Hippocampal formation (tissue), 2 donors: ENCODE data around the gene SPTBN5.
A peak's percentile ranks its signal among the peaks of the same experiment; 100 is the strongest.

Experiments used
- DNase-seq, 2 donors: peaks; one replicate each; lab custom pipeline; 2025; lab: John Stamatoyannopoulos, UW

SPTBN5 gene

DNA sequence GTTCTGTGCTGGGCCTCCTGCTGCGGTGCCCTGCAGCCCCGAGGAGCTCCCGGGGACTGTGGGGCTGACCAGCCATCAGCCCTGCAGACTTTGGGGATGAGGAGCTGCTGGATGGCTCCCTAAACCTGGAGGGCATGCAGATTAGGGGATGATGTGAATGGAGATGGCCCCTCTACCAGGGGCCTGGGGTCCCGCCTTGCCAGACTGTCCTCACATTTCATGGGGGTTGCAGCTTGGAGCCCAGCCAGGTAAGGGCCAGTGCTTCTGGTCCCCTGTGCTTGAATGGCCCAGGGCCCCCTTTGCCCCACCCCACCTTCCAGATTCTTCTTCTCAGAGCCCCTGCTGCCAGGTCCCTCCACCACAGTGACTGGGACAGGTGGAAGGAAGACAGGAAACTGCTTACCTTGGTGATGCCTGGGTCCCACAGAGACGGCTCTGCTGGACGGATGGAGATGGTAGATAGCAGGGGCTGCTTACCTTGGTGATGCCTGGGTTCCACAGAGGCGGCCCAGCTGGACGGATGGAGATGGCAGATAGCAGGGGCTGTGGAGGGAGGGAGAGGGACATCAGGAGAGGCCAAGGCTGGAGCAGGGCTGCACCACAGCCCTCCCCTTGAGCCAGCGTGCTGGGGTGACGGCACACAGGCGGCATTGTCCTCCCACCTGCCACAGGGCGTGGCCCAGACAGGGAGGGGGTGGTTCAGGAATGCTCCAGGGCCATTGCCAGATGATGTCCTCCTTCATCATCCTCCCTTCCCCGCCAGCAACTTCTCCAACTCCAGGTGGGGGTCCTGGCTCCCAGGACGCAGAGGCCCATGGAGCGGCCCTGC lies at the start of gene SPTBN5:
TSS of gene SPTBN5 (minus strand) at position 632 of the 829 bp plus-strand sequence. CDS start at position 76, 556 bp downstream.
- no peak for DNase-seq

- no peak for DNase-seq
These were observed 49.0 kb upstream of the SPTBN5 start for GRCh38 chr15:41942886-41943285.

DNA sequence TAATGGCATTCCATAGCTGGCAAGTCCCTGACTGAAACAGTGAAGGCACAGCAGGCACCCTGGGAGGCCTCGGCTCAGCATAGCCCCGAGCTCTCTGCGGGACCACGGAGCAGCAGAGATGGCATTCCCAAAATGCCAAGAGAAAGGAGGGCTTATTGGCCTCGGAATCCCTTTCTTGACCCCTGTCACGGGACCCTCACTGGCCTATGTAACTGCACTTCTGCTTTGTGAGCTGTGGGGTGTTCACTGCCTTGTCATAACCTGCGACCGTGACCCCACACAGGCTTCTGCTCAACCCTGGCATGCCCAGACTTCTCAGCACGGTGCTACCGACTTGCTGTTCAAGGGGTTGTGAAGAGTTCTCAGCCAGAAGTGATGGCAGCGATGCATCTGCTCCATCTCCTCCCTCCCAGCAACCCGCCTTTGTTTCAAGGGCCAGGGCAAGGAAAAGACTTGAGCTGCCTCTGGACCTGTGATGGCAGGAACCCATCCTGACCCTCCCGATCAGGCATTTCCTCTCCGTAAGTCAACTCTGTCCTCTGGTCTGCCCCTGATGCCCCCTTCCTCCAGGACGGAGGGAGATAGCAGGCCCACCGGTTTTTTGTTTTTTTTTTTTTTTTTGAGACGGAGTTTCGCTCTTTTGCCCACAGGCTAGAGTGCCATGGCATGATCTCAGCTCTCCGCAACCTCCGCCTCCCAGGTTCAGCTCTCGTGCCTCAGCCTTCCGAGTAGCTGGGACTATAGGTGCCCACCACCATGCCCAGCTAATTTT lies 48.0 kb upstream of the SPTBN5 start:
- DNase-seq: no peak

- DNase-seq: no peak
These were observed 46.6 kb upstream of the SPTBN5 start for GRCh38 chr15:41940441-41940857.

- DNase-seq: no peak
These were observed 46.1 kb upstream of the SPTBN5 start for GRCh38 chr15:41939986-41940385.

GRCh38 chr15:41937568-41937923 lies 43.7 kb upstream of the SPTBN5 start:
- no peak for DNase-seq

DNA sequence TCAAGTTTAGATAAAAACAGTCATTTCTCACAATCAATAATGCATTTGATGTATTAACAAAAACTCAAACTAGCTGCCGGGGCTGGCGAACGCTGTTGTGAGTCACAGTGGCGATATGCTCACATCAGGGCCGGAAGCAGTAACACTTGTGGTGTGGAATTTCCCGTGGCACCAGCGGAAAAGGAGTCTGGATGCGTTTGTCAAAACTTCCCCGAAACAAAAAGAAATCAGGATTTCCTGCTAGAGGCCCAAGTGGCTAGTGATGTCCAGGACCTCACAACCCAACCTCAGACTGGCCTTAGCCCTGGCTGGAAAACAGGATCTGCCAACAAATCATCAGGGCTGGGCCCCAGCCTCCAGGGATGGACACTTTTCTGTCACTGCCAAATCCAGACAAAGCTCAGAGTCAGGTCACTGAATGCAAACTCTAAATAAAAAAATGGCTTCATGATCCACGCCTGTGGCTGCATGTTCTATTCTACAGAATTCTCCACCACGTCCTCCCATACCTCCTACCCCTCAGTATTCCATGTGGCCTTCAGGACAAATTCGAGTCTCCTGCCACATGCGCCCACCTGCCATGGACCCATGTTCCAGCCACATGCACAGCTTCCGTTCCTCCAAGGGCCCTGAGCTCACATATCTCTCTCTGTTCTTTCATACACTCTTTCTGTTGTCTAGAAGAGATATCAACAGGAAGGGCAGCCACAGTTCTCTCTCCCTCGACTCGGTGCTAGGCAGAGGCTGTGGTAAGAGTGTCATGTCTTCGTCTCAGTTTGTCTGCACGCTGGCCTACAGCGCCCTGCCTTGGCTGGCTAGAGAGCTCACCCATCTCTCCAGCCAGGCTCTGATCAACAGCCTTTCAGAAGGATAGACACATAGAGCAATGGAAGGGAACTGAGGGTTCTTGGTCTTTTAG lies 43.1 kb upstream of the SPTBN5 start:
- peak in 1 of 2 donors; percentile 35 for DNase-seq

GRCh38 chr15:41936155-41936554 lies 42.3 kb upstream of the SPTBN5 start:
- DNase-seq: no peak

DNA sequence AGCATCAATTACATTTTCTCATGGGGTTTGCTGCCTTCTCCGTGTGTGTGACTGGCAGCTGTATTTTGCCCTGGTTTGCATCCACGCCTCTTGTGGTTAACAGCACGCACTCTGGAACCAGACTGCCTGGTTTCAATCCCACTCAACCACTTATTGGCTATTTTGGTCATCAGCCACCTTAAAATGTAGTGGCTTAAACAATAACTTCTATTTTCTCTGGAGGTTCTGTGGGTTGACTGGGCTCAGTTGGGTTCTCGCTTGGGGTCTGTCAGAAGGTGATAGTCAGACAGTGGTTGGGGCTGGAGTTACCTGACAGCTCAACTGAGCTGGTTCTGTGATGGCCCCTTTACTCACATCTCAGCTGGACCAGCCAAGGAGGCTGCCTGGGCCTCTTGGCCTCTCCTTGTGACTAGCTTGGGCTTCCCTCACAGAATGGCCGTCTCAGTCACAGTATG lies 41.7 kb upstream of the SPTBN5 start:
- DNase-seq: no peak

DNA sequence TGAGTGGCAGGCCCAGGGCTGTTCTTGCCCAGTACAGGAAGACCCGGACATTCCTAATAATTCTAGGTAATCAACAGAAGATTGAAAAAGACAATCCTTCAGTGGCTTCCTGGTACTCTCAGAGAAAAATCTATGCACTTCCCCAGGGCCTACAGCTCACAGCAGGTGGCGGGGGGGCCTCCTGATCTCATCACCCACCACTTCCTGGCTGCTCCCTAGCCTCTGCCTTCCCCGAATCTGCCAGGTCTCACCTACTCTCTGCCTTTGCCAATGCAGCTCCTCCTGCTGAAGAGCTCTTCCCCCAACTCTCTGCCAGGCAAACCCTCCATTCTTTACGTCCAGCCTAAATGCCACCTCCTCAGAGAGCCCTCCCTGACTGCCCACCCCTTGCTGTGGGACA lies 41.0 kb upstream of the SPTBN5 start:
- DNase-seq: no peak

- no peak for DNase-seq
These were observed 39.9 kb upstream of the SPTBN5 start for GRCh38 chr15:41933771-41934170.

DNA sequence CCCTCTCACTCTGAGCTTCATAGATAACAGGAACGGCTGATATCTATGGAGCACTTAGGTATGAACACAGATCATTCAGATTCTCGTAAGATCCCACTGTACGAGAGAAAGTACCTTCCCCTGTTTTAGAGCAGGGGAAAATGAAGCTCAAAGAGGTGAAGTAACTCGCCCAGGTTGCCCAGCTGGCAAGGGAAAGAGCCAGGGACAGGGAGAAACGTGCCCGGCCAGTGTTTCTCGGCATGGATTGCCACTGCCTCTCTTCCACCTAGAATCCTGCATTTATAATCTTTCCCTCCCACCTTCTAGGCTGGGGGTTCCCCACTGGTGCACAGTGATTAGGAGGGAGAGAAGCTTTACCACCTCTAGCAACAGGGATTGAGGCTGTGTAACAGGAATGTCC lies 39.5 kb upstream of the SPTBN5 start:
- no peak for DNase-seq

DNA sequence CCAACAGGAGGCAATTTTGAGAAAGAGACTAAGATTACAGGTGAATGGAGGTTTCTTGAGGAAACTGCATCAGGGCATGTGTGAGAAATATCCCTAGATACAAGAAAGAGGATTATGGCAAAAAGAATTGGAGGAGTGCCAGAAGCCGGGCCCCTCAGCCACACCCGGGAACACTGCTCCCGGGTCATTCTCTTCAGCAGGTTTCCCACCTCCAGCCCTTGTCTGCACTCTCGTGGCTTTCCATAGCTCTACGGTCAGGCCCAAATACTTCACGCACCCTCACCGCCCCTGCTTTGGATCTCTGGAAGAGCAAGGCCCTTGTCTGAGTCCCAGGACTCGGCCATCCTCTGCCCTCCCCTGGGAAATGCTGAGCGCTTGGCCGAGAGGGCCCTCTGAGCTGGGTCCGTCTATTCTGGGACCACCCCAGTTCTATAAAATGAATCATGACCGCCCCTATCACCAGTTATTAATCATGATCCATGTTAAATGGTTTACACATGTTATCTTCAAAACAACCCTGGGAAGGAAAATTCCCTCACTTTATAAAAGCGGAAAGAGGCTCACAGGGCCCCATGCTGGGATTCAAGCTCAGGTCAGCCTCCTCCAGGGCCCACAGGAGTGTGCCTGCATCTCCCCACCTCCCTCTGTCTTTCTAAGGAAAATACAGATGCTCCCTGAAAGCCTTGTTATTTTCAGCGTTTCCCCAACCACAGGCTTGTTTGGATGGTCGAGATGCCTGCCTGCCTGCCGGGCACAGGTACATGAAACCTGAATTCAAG lies 38.8 kb upstream of the SPTBN5 start:
- no peak for DNase-seq

DNA sequence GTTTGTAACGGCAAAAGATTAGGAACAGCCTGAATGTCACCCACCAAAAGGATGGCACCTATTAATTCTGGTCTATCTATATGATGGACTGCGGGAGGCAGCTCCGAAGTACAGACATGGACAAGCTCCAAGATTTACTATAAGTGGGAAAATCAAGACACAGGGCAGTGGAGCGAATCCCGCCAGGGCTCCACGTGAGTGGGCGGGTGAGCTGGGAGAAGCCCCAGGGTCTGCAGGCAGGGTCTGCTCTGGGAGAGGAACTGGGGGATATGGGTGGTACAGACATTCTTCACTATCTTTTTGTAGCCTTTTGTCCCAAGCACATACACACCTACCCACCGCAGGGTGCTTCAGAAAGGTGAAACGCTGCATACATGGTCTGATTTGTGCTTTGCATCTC lies 38.2 kb upstream of the SPTBN5 start:
- no peak for DNase-seq

GRCh38 chr15:41930867-41931222 lies 37.0 kb upstream of the SPTBN5 start:
- DNase-seq: no peak

DNA sequence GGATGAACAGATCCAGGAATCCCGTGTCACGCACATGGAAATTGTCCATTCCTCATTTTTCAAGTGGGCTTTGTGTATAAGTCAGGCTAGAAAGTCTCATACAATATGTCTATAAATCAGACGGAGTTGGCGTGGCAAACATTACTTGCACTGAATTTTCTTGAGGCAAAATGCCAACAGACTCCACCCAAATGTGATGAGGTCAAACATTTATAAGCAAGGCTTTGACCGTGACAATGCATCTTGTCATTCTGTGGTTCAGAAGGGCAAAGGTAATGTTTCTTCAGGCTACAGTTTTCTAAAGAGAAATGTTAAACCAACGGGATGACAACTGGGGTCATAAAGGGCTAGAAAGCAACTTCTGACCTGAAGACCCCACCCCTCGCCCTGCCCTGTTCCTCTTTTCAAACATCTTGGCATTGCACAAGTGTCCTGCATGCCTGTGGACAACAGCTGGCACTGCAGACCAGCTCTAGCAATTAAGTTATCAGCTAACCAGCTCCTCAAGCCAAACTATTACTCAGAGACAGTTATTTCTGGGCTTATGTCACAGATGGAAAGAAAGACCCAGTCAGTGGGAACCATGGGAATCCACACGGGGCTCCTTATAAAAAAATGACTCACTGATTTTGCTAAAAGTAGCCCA lies 36.5 kb upstream of the SPTBN5 start:
- DNase-seq: peak in 1 of 2 donors; percentile 14

GRCh38 chr15:41928637-41929620 lies 35.1 kb upstream of the SPTBN5 start:
- DNase-seq: peak in 1 of 2 donors; percentile 7

DNA sequence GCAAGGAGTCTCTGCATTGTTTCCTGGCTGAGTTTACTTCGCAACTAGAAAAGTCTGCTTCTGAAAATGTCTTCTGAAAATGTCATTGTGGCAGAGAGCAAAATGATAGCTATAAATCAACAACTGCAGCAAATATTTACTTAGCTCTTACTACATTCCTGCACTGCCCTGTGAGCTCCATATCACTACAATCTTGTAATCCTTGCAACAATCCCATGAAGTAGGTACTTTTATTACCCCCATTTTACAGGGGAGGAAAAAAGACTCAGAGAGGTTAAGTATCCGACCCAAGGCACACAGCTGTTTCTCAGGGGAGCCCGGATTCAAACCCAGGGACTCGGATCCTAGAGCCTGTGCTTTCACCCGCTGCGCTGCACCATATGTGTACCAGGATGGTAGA lies 34.2 kb upstream of the SPTBN5 start:
- no peak for DNase-seq

- DNase-seq: no peak
These were observed 33.7 kb upstream of the SPTBN5 start for GRCh38 chr15:41927536-41927935.
